ENCODE data around the gene UNC5A.

Gene UNC5A

DNA sequence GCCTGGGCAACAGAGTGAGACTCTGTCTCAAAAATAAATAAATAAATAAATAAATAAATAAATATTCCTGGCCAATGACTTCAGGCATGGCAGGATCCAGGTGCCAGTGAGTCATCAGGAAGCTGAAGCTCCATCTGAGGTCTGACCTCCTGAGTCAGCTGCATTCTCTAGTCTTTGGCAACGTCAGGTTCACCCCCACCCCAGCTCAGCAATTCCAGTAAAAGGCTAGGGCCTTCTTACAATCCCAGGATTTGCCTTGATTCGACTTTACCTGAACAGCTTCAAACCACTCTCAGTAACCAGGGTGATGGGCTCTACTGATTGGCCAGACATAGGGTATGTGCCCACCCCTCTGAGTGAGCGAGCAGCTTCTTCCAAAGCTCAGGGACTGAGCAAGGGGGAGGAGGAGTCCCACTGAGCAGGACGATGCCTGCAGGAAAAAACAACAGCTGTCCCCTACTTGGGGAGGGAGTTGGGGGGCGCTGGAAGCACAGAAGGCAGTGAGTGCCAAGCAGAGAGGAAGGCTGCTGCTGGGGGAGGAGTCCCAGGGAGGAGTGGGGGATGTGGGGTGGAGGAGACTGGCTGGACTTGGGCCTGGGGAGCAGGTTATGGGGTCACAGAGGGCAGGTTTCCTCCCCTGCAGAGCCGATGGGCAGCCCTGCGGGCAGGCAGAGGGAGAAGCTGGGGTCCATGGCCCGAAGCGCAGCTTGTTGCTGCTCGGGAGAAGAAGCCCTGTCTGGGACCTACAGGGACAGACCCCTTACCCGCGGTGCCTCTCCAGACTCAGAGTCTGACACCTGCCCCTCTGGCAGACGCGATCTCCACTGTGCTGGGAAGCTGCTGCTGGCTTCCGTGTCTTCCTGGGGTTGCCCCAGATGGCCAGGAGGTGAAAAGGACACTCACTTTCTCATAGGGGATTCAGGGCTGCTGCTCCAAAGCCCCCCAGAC lies 25.9 kb upstream of the UNC5A start:
- no peak overlapping the region for H3K4me3 ChIP-seq (ENCODE audit: control insufficient read depth in 1 of 7, extremely low read depth in 1 of 7, insufficient read depth in 4 of 7, low read depth in 2 of 7, low read length in 6 of 7)
- no peaks in the 10 kb centered on the region for H3K4me1 ChIP-seq (ENCODE audit: control extremely low read depth in 1 of 4, control insufficient read depth in 4 of 4, insufficient read depth in 4 of 4, low read length in 3 of 4)
- CTCF ChIA-PET: no interaction called here
- no peaks in the 10 kb centered on the region for H3K9me3 ChIP-seq (ENCODE audit: control extremely low read depth in 1 of 5, control insufficient read depth in 4 of 5, insufficient read depth in 2 of 5, low read depth in 1 of 5, low read length in 4 of 5)
- no peak for DNase-seq
- no peak overlapping the region for H3K27ac ChIP-seq (ENCODE audit: insufficient read depth in 1 of 2, low read depth in 1 of 2, low read length in 2 of 2, poor library complexity in 1 of 2, severe bottlenecking in 2 of 2)
- peaks cover 4 to 75% (median 26%) of the 10 kb centered on the region in 5 experiments for H3K27me3 ChIP-seq (replicated peaks in 2 of 5; ENCODE audit: control insufficient read depth in 4 of 5, insufficient read depth in 5 of 5, low read length in 4 of 5)
- POLR2A ChIA-PET: no interaction called here
- 18% methylated on average over 13 of the region's 15 CpGs for WGBS (ENCODE audit: insufficient coverage)
- no peaks in the 10 kb centered on the region for H3K36me3 ChIP-seq (ENCODE audit: control insufficient read depth in 4 of 4, insufficient read depth in 4 of 4, low read length in 3 of 4)

DNA sequence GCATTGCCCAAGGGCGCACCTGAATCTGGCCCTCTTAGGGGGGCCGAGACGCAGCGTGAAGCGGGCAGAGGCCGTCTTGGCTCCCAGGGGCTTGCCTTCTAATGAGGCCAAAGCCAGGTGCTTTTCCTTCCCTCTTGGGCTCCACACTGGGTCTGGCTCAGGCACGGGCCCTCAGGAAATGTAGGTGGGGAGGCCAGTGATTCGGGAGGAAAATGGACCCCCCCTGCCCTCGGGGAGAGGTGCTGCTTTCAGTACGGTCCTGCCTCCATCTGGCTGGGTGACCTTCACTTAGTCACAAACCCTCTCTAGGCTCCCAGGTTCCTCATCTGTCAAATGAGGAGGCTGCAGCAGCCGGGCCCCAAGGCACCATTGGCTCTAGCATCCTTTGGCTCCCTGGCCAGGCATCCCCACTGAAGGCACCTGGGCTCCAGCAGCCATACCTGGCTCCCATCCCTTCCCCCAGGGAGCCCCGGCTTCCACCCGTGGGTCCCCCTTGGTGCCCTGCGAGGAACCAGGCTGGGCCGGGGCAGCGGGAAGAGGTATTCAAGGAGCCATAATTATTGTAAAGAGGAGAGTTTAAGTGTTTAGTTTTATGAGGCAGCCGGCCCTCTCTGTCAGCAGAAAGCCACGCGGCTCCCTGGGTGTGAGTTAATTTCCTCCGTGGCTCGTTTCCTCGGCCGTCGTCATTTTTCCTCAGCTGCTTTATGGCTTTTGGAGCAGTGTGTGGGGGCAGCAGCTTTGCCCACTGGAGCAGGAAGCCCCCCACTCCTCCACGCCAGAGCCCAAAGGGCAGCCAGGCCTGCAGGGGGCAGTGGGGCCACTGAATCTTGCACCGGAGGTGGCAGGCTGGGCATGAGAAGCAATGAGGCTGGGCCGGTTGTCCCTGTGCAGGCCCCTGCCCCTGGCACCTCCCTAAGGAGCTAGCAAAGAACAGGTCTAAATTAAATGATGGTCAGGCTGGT lies 24.9 kb upstream of the UNC5A start:
- peaks cover 4 to 75% (median 33%) of the 10 kb centered on the region in 5 experiments for H3K27me3 ChIP-seq (replicated peaks in 2 of 5; ENCODE audit: control insufficient read depth in 4 of 5, insufficient read depth in 5 of 5, low read length in 4 of 5)

DNA sequence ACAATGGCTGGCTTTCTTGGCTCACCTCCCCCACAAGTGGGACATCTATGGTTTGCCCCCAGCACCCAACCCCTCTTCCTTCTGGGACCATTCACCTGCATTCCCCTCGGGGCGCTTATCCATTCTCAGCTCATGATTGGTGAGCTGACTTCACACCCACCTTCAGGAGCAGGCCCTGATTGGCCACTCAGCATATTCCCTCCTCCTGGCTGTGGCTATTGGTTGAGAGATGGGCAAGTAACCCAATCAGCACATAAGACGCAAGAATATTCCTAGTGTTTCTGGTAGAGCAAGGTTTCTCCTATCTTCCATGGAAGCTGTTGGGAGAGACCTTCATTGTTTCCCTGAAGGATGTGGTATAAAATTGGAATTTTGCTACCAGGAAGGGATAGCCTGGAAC lies 22.7 kb upstream of the UNC5A start:
- no peak overlapping the region for H3K4me3 ChIP-seq (ENCODE audit: control insufficient read depth in 1 of 7, extremely low read depth in 1 of 7, insufficient read depth in 4 of 7, low read depth in 2 of 7, low read length in 6 of 7)
- DNase-seq: no peak
- H3K27ac ChIP-seq (ENCODE audit: insufficient read depth in 1 of 2, low read depth in 1 of 2, low read length in 2 of 2, poor library complexity in 1 of 2, severe bottlenecking in 2 of 2): no peak overlapping the region
- H3K36me3 ChIP-seq (ENCODE audit: control insufficient read depth in 4 of 4, insufficient read depth in 4 of 4, low read length in 3 of 4): no peaks in the 10 kb centered on the region
- 100% methylated on average over 1 of the region's 3 CpGs for WGBS (ENCODE audit: insufficient coverage)
- H3K9me3 ChIP-seq (ENCODE audit: control extremely low read depth in 1 of 5, control insufficient read depth in 4 of 5, insufficient read depth in 2 of 5, low read depth in 1 of 5, low read length in 4 of 5): no peaks in the 10 kb centered on the region
- ChIA-PET POLR2A (no interaction called here), CTCF (no interaction called here)
- H3K27me3 ChIP-seq (replicated peaks in 2 of 5; ENCODE audit: control insufficient read depth in 4 of 5, insufficient read depth in 5 of 5, low read length in 4 of 5): peaks cover 4 to 83% (median 35%) of the 10 kb centered on the region in 5 experiments
- no peaks in the 10 kb centered on the region for H3K4me1 ChIP-seq (ENCODE audit: control extremely low read depth in 1 of 4, control insufficient read depth in 4 of 4, insufficient read depth in 4 of 4, low read length in 3 of 4)

More for the DNA sequence above, 24.9 kb upstream of the UNC5A start:
- no peaks in the 10 kb centered on the region for H3K9me3 ChIP-seq (ENCODE audit: control extremely low read depth in 1 of 5, control insufficient read depth in 4 of 5, insufficient read depth in 2 of 5, low read depth in 1 of 5, low read length in 4 of 5)
- no peak for DNase-seq
- H3K27ac ChIP-seq (ENCODE audit: insufficient read depth in 1 of 2, low read depth in 1 of 2, low read length in 2 of 2, poor library complexity in 1 of 2, severe bottlenecking in 2 of 2): no peak overlapping the region
- CTCF ChIA-PET: no interaction called here
- POLR2A ChIA-PET: no interaction called here
- no peaks in the 10 kb centered on the region for H3K36me3 ChIP-seq (ENCODE audit: control insufficient read depth in 4 of 4, insufficient read depth in 4 of 4, low read length in 3 of 4)
- WGBS (ENCODE audit: insufficient coverage): 51% methylated on average over 18 of the region's 27 CpGs
- H3K4me3 ChIP-seq (ENCODE audit: control insufficient read depth in 1 of 7, extremely low read depth in 1 of 7, insufficient read depth in 4 of 7, low read depth in 2 of 7, low read length in 6 of 7): no peak overlapping the region
- H3K4me1 ChIP-seq (ENCODE audit: control extremely low read depth in 1 of 4, control insufficient read depth in 4 of 4, insufficient read depth in 4 of 4, low read length in 3 of 4): no peaks in the 10 kb centered on the region

DNA sequence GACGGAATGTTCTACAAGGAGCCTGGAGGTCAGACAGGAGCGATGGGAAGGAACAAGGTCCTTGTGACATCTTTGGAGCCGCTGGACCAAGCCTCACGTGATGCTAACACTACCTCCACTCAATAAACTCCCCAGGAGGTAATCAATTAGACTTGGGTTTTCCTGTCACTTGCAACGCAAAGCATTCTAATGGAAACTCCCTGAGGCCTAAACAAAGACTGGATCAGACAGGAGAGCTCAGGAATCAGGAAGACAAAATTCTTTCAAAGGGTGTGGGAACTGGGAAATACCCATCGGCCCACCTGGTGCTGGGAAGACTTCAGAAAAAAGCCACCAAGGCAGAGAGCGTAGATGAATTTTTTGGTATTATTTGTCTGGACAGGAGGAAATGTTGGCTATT lies 22.3 kb upstream of the UNC5A start:
- no peak overlapping the region for H3K4me3 ChIP-seq (ENCODE audit: control insufficient read depth in 1 of 7, extremely low read depth in 1 of 7, insufficient read depth in 4 of 7, low read depth in 2 of 7, low read length in 6 of 7)
- CTCF ChIA-PET: no interaction called here
- WGBS (ENCODE audit: insufficient coverage): 43% methylated on average over 4 of the region's 7 CpGs
- no peaks in the 10 kb centered on the region for H3K9me3 ChIP-seq (ENCODE audit: control extremely low read depth in 1 of 5, control insufficient read depth in 4 of 5, insufficient read depth in 2 of 5, low read depth in 1 of 5, low read length in 4 of 5)
- POLR2A ChIA-PET: no interaction called here
- H3K27me3 ChIP-seq (replicated peaks in 2 of 5; ENCODE audit: control insufficient read depth in 4 of 5, insufficient read depth in 5 of 5, low read length in 4 of 5): peaks cover 4 to 87% (median 35%) of the 10 kb centered on the region in 5 experiments
- H3K27ac ChIP-seq (ENCODE audit: insufficient read depth in 1 of 2, low read depth in 1 of 2, low read length in 2 of 2, poor library complexity in 1 of 2, severe bottlenecking in 2 of 2): no peak overlapping the region
- H3K36me3 ChIP-seq (ENCODE audit: control insufficient read depth in 4 of 4, insufficient read depth in 4 of 4, low read length in 3 of 4): no peaks in the 10 kb centered on the region
- DNase-seq: no peak
- H3K4me1 ChIP-seq (ENCODE audit: control extremely low read depth in 1 of 4, control insufficient read depth in 4 of 4, insufficient read depth in 4 of 4, low read length in 3 of 4): no peaks in the 10 kb centered on the region

DNA sequence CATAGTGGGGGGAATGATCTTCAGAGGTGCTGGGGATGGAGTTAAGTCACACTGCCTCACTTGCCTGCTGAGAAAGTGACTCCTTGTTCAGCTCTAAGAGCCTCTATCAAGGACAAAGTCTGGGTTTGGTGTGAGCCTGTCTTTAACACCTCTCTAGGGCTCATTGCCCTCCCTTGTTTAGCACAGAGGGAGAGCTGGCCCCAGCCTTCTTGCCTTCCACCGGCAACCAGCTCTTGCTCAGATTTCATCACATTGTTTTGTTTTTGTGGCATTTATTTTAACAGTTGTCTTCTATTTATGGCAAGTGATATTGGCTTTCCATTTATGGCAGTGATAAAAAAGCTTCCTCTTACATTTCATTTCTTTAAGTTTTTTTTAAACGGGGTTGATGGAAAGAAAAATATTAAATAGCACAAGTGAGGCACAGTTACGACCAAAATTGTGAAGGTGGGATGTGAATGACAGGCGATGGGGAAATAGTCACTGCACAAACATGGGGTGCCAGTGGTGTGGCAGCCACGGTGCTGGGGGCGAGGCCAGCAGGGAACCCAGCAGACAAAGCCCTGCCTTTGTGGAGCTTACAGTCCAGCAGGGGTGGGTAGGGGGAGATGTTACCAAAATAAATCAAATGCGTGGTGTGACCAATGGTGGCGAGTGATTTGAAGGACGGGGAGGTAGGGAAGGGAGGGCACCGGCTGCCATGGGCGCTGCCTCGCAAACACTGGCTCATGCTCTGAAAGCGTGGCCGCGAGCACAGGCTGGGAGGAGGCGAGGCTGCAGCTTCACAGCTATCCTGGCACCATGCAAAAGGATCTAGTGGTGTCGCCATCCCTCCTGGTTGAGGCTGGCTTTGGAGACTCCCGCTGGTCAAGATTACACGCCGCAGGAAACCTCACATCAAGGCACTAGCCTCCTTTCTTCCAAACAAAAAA lies 21.2 kb upstream of the UNC5A start:
- WGBS (ENCODE audit: insufficient coverage): 40% methylated on average over 14 of the region's 20 CpGs
- peaks cover 4 to 96% (median 37%) of the 10 kb centered on the region in 5 experiments for H3K27me3 ChIP-seq (replicated peaks in 2 of 5; ENCODE audit: control insufficient read depth in 4 of 5, insufficient read depth in 5 of 5, low read length in 4 of 5)

DNA sequence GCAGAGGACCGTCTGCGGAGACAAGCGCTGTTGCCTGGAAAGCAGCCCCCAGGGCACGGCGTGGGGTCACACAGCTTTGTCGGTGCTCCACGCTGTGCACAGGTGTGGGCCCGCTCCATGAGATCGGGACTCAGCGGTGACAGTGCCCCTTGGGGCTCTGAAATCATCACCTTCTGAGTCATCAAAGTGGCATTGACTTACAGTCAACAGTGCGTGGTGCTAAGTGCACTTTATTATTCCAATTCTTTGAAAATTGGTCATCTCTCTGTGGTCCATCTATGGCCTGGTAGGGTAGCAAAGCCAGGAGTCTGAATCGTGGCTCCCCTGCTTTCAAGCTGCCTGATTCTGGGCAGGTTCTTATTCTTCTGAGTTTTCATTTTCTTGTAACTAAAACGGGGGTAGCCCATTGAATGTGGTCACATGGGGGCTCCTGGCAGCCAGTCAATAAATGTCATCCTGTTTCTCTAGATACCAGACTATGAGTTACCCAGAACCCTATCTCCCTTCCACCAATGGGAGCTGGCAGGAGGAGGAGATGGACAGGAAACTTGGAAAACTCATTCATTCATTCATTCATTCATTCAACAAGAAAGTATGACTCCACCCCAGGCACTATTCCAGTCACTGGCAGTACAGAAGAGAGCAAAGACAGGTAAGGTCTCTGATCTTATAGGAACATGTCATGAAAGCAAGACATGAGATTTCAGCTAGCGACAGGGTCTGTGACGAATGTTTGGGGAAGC lies 20.3 kb upstream of the UNC5A start:
- ChIA-PET CTCF (interaction anchor here (1.5 kb wide), 1 partner anchor 36 kb away, joined by 3 read pairs; no protein-coding TSS in a partner anchor), POLR2A (no interaction called here)
- 42% methylated on average over 12 of the region's 15 CpGs for WGBS (ENCODE audit: insufficient coverage)
- no peak overlapping the region for H3K4me3 ChIP-seq (ENCODE audit: control insufficient read depth in 1 of 7, extremely low read depth in 1 of 7, insufficient read depth in 4 of 7, low read depth in 2 of 7, low read length in 6 of 7)
- H3K36me3 ChIP-seq (ENCODE audit: control insufficient read depth in 4 of 4, insufficient read depth in 4 of 4, low read length in 3 of 4): no peaks in the 10 kb centered on the region
- no peaks in the 10 kb centered on the region for H3K4me1 ChIP-seq (ENCODE audit: control extremely low read depth in 1 of 4, control insufficient read depth in 4 of 4, insufficient read depth in 4 of 4, low read length in 3 of 4)
- H3K9me3 ChIP-seq (ENCODE audit: control extremely low read depth in 1 of 5, control insufficient read depth in 4 of 5, insufficient read depth in 2 of 5, low read depth in 1 of 5, low read length in 4 of 5): no peaks in the 10 kb centered on the region
- no peak for DNase-seq
- peaks cover 4 to 96% (median 33%) of the 10 kb centered on the region in 5 experiments for H3K27me3 ChIP-seq (replicated peaks in 2 of 5; ENCODE audit: control insufficient read depth in 4 of 5, insufficient read depth in 5 of 5, low read length in 4 of 5)
- no peak overlapping the region for H3K27ac ChIP-seq (ENCODE audit: insufficient read depth in 1 of 2, low read depth in 1 of 2, low read length in 2 of 2, poor library complexity in 1 of 2, severe bottlenecking in 2 of 2)

More for the DNA sequence above, 21.2 kb upstream of the UNC5A start:
- no peak overlapping the region for H3K4me3 ChIP-seq (ENCODE audit: control insufficient read depth in 1 of 7, extremely low read depth in 1 of 7, insufficient read depth in 4 of 7, low read depth in 2 of 7, low read length in 6 of 7)
- no peak overlapping the region for H3K27ac ChIP-seq (ENCODE audit: insufficient read depth in 1 of 2, low read depth in 1 of 2, low read length in 2 of 2, poor library complexity in 1 of 2, severe bottlenecking in 2 of 2)
- H3K4me1 ChIP-seq (ENCODE audit: control extremely low read depth in 1 of 4, control insufficient read depth in 4 of 4, insufficient read depth in 4 of 4, low read length in 3 of 4): no peaks in the 10 kb centered on the region
- ChIA-PET POLR2A (no interaction called here), CTCF (interaction anchor here (1.5 kb wide), 1 partner anchor 37 kb away, joined by 3 read pairs; no protein-coding TSS in a partner anchor)
- DNase-seq: no peak
- H3K9me3 ChIP-seq (ENCODE audit: control extremely low read depth in 1 of 5, control insufficient read depth in 4 of 5, insufficient read depth in 2 of 5, low read depth in 1 of 5, low read length in 4 of 5): no peaks in the 10 kb centered on the region
- H3K36me3 ChIP-seq (ENCODE audit: control insufficient read depth in 4 of 4, insufficient read depth in 4 of 4, low read length in 3 of 4): no peaks in the 10 kb centered on the region
